Activated CD4-positive, alpha-beta T cell treated with anti-CD3 and anti-CD28 coated beads, Interleukin-10, Interleukin-2, amounts not matched to agents 100 ng/mL and 50 ng/mL, durations not matched to agents 16 hours and 8 hours (primary cell): ENCODE results near the gene TLX2.
"Not testable (repeated sequence)": the region's sequence is repeated elsewhere in the genome, so short reads cannot be mapped to it uniquely, and the experiment has no call there.

Source experiments
- DNase-seq: peaks from one replicate; pipeline ENCODE4 v3.0.0-alpha.2; 2020

The TLX2 gene

GRCh38 chr2:74558284-74559230, 44.3 kb downstream of the TLX2 start:
- no peak for DNase-seq

DNA sequence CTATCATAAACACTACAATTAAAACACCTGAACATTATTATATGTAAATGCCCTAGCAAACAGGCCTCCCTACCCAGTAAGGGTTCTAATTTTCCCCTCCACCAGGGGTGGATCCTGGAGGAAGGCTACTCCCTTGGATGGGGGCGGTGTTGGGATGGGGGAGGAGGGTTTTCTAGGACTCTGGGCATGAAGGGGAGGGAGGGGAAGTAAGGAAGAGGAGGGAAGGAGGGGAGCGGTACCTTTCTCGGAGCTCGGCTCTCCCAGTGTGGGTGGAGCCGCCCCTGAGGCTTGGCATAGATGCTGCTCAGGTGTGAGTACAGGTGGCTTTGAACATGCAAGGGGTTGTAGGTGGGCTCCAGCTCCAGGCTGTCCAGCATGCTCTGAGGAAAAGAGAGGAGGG, 45.7 kb downstream of the TLX2 start:
- no peak for DNase-seq

- no peak for DNase-seq
These were observed 46.3 kb downstream of the TLX2 start for GRCh38 chr2:74560591-74560990.

- DNase-seq, result not testable (repeated sequence)
These were observed 46.8 kb downstream of the TLX2 start for GRCh38 chr2:74561022-74561421.

DNA sequence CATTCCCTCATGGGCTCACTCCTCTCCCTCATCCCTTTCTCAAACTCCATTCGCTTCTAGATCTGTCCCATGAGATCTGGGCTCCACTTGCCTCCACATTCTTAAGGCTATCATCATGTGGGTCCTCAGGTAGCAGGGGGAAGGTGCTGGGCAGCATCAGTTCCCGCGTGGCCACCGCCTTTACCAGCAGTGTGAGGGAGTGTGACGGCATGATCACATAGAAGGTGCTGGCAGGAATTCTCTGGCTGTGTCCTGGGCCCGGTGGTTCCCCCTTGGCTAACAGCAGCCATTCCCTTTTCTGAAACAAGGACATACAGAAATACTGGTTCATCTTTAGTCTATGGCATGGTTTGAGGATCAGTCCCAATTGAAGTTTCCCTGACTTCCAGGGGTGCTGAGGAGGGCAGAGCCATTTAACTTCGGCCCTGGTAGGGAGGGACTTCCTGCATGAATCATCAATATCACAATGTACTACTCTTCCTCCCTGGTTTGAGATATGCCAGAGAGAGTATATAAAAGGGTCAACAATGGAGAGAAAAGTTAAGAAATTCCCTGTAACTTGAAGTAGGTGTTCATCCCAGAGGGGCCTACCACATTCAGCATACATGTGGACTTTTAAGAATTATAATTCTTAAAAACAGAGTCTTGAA, 48.0 kb downstream of the TLX2 start:
- DNase-seq, result no peak

GRCh38 chr2:74564222-74564621, 50.0 kb downstream of the TLX2 start:
- DNase-seq, result no peak

DNA sequence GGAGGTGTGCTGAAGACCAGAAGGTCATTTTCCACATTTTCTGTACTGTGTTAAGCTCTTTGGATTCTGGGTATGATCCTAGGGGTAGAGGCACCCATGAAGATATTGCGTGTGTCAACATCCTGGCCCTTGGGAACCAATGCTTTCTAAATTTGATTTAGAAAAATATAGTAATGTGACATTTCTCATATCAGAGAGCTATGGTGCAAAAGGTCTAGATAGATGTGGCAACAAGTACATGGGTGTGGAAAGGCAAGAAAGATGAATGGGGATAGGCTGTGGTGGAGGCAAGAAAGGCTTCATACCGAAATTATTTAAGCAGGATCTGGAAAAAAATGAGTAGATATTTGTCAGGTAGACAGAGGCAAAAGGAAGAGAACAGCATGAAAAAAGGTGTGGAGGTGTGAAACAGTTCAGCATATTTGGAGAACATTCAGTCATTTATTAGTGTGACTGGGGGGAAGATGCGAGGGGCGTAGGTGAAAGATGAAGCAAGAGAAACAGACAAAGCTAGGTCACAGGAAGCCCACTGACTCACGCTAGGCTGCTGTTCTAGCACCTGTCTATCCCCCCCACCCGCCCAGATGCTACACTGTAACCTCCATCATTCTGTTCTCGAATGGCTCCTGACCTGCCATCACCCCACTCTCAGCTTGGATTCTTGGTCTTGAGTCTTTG, 52.0 kb downstream of the TLX2 start:
- no peak for DNase-seq

- peak; percentile 50 for DNase-seq
These were observed 52.5 kb downstream of the TLX2 start for GRCh38 chr2:74566754-74567085.
